ENCODE data around the gene LAMB3.

The LAMB3 gene

GRCh38 chr1:209617047-209617673 lies 35.1 kb downstream of the LAMB3 start:
- H3K4me3 ChIP-seq (ENCODE audit: low read length), result no peak overlapping the region
- DNase-seq (ENCODE audit: low read depth), result no peak
- TF ChIP-seq CTCF (conservative IDR thresholded peaks at IDR 0.05; ENCODE audit: low read length), result no peak

GRCh38 chr1:209616366-209617046 lies 35.7 kb downstream of the LAMB3 start:
- no peak overlapping the region for H3K4me3 ChIP-seq (ENCODE audit: low read length)
- no peak for TF ChIP-seq CTCF (conservative IDR thresholded peaks at IDR 0.05; ENCODE audit: low read length)
- DNase-seq (ENCODE audit: low read depth), result no peak

- TF ChIP-seq CTCF (conservative IDR thresholded peaks at IDR 0.05; ENCODE audit: low read length), result no peak
- H3K4me3 ChIP-seq (ENCODE audit: low read length), result no peak overlapping the region
- DNase-seq (ENCODE audit: low read depth), result no peak
Measured at GRCh38 chr1:209614906-209615305, 37.3 kb downstream of the LAMB3 start.

GRCh38 chr1:209614151-209614420 lies 38.1 kb downstream of the LAMB3 start:
- H3K4me3 ChIP-seq (ENCODE audit: low read length), result no peak overlapping the region
- DNase-seq (ENCODE audit: low read depth), result no peak
- TF ChIP-seq CTCF (conservative IDR thresholded peaks at IDR 0.05; ENCODE audit: low read length), result no peak

- no peak for DNase-seq (ENCODE audit: low read depth)
- TF ChIP-seq CTCF (conservative IDR thresholded peaks at IDR 0.05; ENCODE audit: low read length), result no peak
- no peak overlapping the region for H3K4me3 ChIP-seq (ENCODE audit: low read length)
Measured at GRCh38 chr1:209613400-209614150, 38.6 kb downstream of the LAMB3 start.

- H3K4me3 ChIP-seq (ENCODE audit: low read length), result no peak overlapping the region
- TF ChIP-seq CTCF (conservative IDR thresholded peaks at IDR 0.05; ENCODE audit: low read length), result no peak
- DNase-seq (ENCODE audit: low read depth), result no peak
Measured at GRCh38 chr1:209612646-209613399, 39.4 kb downstream of the LAMB3 start.

All from AG10803 (cell line).